Measurements from ENCODE around the gene JCHAIN. TPM values are rescaled to one million over a fixed set of nuclear protein-coding genes. Genes with fewer than 3 reads are reported as not detected.

JCHAIN gene
- total and polyA plus RNA-seq, 2 of the 4 experiments (the other 2 are of a cell fraction): 0.72 to 0.86 TPM

DNA sequence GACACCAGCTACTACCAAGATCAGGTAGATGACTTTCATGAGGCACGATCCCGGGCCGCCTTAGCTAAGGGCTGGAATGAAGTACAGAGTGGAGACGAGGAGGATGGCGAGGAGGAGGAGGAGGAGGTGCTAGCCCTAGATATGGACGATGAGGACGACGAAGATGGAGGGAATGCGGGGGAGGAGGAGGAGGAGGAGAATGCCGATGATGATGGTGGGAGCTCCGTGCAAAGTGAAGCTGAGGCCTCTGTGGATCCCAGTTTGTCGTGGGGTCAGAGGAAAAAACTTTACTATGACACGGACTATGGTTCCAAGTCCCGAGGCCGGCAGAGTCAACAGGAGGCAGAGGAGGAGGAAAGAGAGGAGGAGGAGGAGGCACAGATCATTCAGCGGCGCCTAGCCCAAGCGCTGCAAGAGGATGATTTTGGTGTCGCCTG lies 22.5 kb upstream of the JCHAIN start:
- ChIA-PET POLR2A (ENCODE audit: unreplicated experiment) (no interaction called here), CTCF (interaction anchor here (0.5 to 1.8 kb wide), 2 partner anchors 15 to 34 kb away, joined by 3 to 6 read pairs; no protein-coding TSS in a partner anchor)
- Histone ChIP-seq H4K5ac (ENCODE audit: low read depth, low read length) (peak overlapping the region; percentile 53), H3K79me1 (ENCODE audit: low read depth in 1 of 2, low read length in 2 of 2) (peaks cover 17 to 29% of the 10 kb centered on the region in 2 experiments; a peak in 3 of 4 replicates), H3K23ac (ENCODE audit: low read depth, low read length) (peak overlapping the region; percentile 62), H2AK5ac (ENCODE audit: low read depth, low read length) (peak overlapping the region; percentile 87), H4K20me1 (ENCODE audit: insufficient read depth, low read length) (peaks cover 5% of the 10 kb centered on the region; the same call in 1 of the 2 replicates), H3K4ac (ENCODE audit: low read depth, low read length) (peak overlapping the region; percentile 82), H3K14ac (replicated peaks; ENCODE audit: low read depth, low read length) (peak overlapping the region; percentile 74), H3K9ac (ENCODE audit: low read depth, low read length) (peak overlapping the region; percentile 77), H3K4me3 (ENCODE audit: insufficient read depth, low read depth, low read length) (peak overlapping the region; percentile 74), H3K18ac (ENCODE audit: low read depth, low read length) (no peak overlapping the region), H3K27ac (ENCODE audit: insufficient read depth, low read length) (peak overlapping the region; percentile 69), H4K8ac (ENCODE audit: low read depth in 2 of 2, low read length in 2 of 2) (peak overlapping the region; percentile 50 to 91; a peak in 3 of 4 replicates), H4K91ac (ENCODE audit: insufficient read depth, low read depth, low read length) (peak overlapping the region; percentile 77), H3K36me3 (ENCODE audit: control insufficient read depth, insufficient read depth, low read length) (peaks cover 3% of the 10 kb centered on the region; the same call in 1 of the 2 replicates), H3K27me3 (ENCODE audit: control insufficient read depth, insufficient read depth, low read length) (no peaks in the 10 kb centered on the region), H2BK5ac (ENCODE audit: low read depth, low read length, poor library complexity, severe bottlenecking) (peak overlapping the region; percentile 44), H3K56ac (ENCODE audit: extremely low read depth, insufficient read depth, low read length) (peak overlapping the region; percentile 46), H2AFZ (replicated peaks; ENCODE audit: low read length, poor library complexity) (peak overlapping the region; percentile 99), H2BK15ac (ENCODE audit: low read depth, low read length) (no peak overlapping the region; the same call in 2 of the 3 replicates), H3K4me2 (ENCODE audit: low read depth, low read length) (peak overlapping the region; percentile 97), H3K9me3 (ENCODE audit: control insufficient read depth, insufficient read depth, low read length) (no peaks in the 10 kb centered on the region), H2AK9ac (replicated peaks; ENCODE audit: low read depth, low read length, poor library complexity) (peak overlapping the region; percentile 93), H3K9me1 (ENCODE audit: insufficient read depth, low read length) (no peaks in the 10 kb centered on the region), H2BK20ac (ENCODE audit: low read depth, low read length) (no peak overlapping the region; the same call in 1 of the 2 replicates), H2BK120ac (ENCODE audit: low read depth, low read length) (peak overlapping the region; percentile 5; the same call in 1 of the 2 replicates), H3K4me1 (ENCODE audit: control insufficient read depth, insufficient read depth, low read length) (peaks cover 3% of the 10 kb centered on the region)
- in situ Hi-C loops (cut with MboI; ENCODE audit: low sequenced_read_pairs) (no loop called here), dilution Hi-C loops (cut with HindIII; ENCODE audit: low sequenced_read_pairs, unreplicated experiment) (no loop called here), intact Hi-C loops (cut with micrococcal nuclease) (loop anchor here (1.0 to 5.0 kb wide), 4 partner anchors 16 to 318 kb away; partner anchors contain the start of gene MOB1B)
- DNase-seq: no peak
- TF ChIP-seq RFX5 (IDR thresholded peaks at IDR 0.05; ENCODE audit: low read depth, low read length) (no peak), MAZ (IDR thresholded peaks at IDR 0.05; ENCODE audit: borderline replicate concordance, low read depth, low read length) (no peak), CEBPB (IDR thresholded peaks at IDR 0.05; ENCODE audit: low read depth, low read length) (no peak), ELK1 (IDR thresholded peaks at IDR 0.05; ENCODE audit: borderline replicate concordance, low read depth, low read length) (no peak), NFE2L2 (IDR thresholded peaks at IDR 0.05; ENCODE audit: low read depth, low read length) (no peak), RCOR1 (IDR thresholded peaks at IDR 0.05; ENCODE audit: insufficient replicate concordance, low read length) (no peak), CHD1 (IDR thresholded peaks at IDR 0.05; ENCODE audit: low read depth, low read length) (no peak), POLR2A (IDR thresholded peaks at IDR 0.05; ENCODE audit: low read depth, low read length) (no peak), MAFK (IDR thresholded peaks at IDR 0.05; ENCODE audit: low read depth, low read length) (no peak), BHLHE40 (IDR thresholded peaks at IDR 0.05; ENCODE audit: low read depth, low read length) (no peak), MXI1 (IDR thresholded peaks at IDR 0.05; ENCODE audit: borderline replicate concordance, low read depth, low read length) (no peak), SMC3 (IDR thresholded peaks at IDR 0.05; ENCODE audit: low read depth, low read length) (no peak)
- TF ChIP-seq, protein P1, sequence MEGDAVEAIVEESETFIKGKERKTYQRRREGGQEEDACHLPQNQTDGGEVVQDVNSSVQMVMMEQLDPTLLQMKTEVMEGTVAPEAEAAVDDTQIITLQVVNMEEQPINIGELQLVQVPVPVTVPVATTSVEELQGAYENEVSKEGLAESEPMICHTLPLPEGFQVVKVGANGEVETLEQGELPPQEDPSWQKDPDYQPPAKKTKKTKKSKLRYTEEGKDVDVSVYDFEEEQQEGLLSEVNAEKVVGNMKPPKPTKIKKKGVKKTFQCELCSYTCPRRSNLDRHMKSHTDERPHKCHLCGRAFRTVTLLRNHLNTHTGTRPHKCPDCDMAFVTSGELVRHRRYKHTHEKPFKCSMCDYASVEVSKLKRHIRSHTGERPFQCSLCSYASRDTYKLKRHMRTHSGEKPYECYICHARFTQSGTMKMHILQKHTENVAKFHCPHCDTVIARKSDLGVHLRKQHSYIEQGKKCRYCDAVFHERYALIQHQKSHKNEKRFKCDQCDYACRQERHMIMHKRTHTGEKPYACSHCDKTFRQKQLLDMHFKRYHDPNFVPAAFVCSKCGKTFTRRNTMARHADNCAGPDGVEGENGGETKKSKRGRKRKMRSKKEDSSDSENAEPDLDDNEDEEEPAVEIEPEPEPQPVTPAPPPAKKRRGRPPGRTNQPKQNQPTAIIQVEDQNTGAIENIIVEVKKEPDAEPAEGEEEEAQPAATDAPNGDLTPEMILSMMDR (conservative IDR thresholded peaks at IDR 0.05; ENCODE audit: low read depth, low read length): no peak
- peak; percentile 25 for ATAC-seq (ENCODE audit: low read depth)
- 0% methylated on average over 5 of the region's 19 CpGs; no CpG with 5 or more reads in 1 of the 2 experiments for WGBS, 2 experiments (ENCODE audit: extremely low coverage in 2 of 2, insufficient read length in 1 of 2)
- BruUV-seq (replicated peaks): no TSS peak

All from IMR-90 (cell line).